GM06990 (cell line): ENCODE data around the gene IQUB.

Source experiments
- DNase-seq: peaks from one replicate; pipeline ENCODE4 v3.0.0-alpha.2; 2011; ENCODE audit not compliant: insufficient read length; ENCODE audit errors: extremely low read depth
- H3K27me3 ChIP-seq: replicated peaks from 2 replicates; pipeline ENCODE4 v1.6.0; 2011; ENCODE audit warnings: low read length; ENCODE audit not compliant: control insufficient read depth, insufficient read depth
- H3K36me3 ChIP-seq: 2 replicates; pipeline ENCODE4 v1.5.1; 2011; ENCODE audit warnings: low read length; ENCODE audit not compliant: control insufficient read depth, insufficient read depth
- H3K4me3 ChIP-seq: replicated peaks from 2 replicates; pipeline ENCODE4 v1.5.1; 2011; ENCODE audit warnings: low read depth, mild to moderate bottlenecking, control low read depth, low read length
- CTCF ChIP-seq: IDR thresholded peaks from 2 replicates; pipeline ENCODE4 v1.5.1; 2011; ENCODE audit warnings: low read length, control low read depth, mild to moderate bottlenecking, inconsistent platforms; ENCODE audit not compliant: insufficient read depth, poor library complexity, severe bottlenecking

Gene IQUB

GRCh38 chr7:123498031-123498430 is 36.4 kb downstream of the IQUB start:
- TF ChIP-seq CTCF = no peak
- H3K27me3 ChIP-seq = no peaks in the 10 kb centered on the region
- DNase-seq = no peak
- no peak overlapping the region for H3K4me3 ChIP-seq
- no peaks in the 10 kb centered on the region for H3K36me3 ChIP-seq

- Histone ChIP-seq H3K36me3 (no peaks in the 10 kb centered on the region), H3K4me3 (no peak overlapping the region), H3K27me3 (no peaks in the 10 kb centered on the region)
- DNase-seq = no peak
- peak; percentile 71 for TF ChIP-seq CTCF
Measured at GRCh38 chr7:123494193-123494796, 40.1 kb downstream of the IQUB start.

- Histone ChIP-seq H3K27me3 (no peaks in the 10 kb centered on the region), H3K4me3 (no peak overlapping the region), H3K36me3 (no peaks in the 10 kb centered on the region)
- peak; percentile 19 for TF ChIP-seq CTCF
- no peak for DNase-seq
Measured at GRCh38 chr7:123492485-123492884, 41.9 kb downstream of the IQUB start.

GRCh38 chr7:123485721-123486120 is 48.7 kb downstream of the IQUB start:
- Histone ChIP-seq H3K36me3 (no peaks in the 10 kb centered on the region), H3K27me3 (no peaks in the 10 kb centered on the region), H3K4me3 (no peak overlapping the region)
- TF ChIP-seq CTCF = no peak
- no peak for DNase-seq

- DNase-seq = no peak
- TF ChIP-seq CTCF = no peak
- Histone ChIP-seq H3K4me3 (no peak overlapping the region), H3K27me3 (no peaks in the 10 kb centered on the region), H3K36me3 (no peaks in the 10 kb centered on the region)
Measured at GRCh38 chr7:123485187-123485586, 49.2 kb downstream of the IQUB start.

GRCh38 chr7:123484199-123484598 is 50.2 kb downstream of the IQUB start:
- Histone ChIP-seq H3K4me3 (no peak overlapping the region), H3K36me3 (no peaks in the 10 kb centered on the region), H3K27me3 (no peaks in the 10 kb centered on the region)
- DNase-seq = no peak
- no peak for TF ChIP-seq CTCF
